ENCODE data around the gene CGREF1.

CGREF1 gene

DNA sequence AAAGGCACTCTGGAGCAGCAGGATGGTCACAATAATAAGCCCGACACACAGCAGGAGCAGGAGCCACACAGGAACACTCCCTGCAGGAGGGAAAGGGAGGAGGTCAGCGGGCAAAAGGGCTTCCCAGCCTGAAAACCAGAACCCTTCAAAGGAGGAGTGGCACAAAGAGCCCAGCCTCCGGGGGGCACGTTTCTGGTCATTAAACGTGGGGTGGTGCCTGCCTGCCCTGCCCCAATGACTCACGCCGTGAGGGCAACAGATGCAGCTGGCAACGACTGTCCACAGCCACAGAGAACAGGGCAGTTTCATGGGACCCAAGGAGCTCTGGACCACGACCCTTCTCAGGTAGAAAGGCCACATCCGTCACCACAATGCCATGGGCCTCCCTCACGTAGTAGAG, 12.5 kb upstream of the CGREF1 start:
- Histone ChIP-seq H4K20me1 (ENCODE audit: insufficient read depth, low read length) (no peaks in the 10 kb centered on the region), H2AFZ (ENCODE audit: low read length) (no peak overlapping the region), H3K4me1 (ENCODE audit: low read length) (no peaks in the 10 kb centered on the region), H3K9me3 (replicated peaks; ENCODE audit: insufficient read depth, low read length) (no peaks in the 10 kb centered on the region), H3K4me2 (ENCODE audit: low read depth, low read length) (no peak overlapping the region), H3K27ac (ENCODE audit: low read length) (no peak overlapping the region), H3K79me2 (ENCODE audit: low read length) (peaks cover 25% of the 10 kb centered on the region), H3K9ac (ENCODE audit: low read length) (no peak overlapping the region), H3K36me3 (replicated peaks; ENCODE audit: insufficient read depth, low read length) (peaks cover 10% of the 10 kb centered on the region; the same call in 1 of the 2 replicates), H3K4me3 (ENCODE audit: low read length) (no peak overlapping the region), H3K9me2 (replicated peaks; ENCODE audit: insufficient read depth, low read length) (no peaks in the 10 kb centered on the region), H3F3A (ENCODE audit: insufficient read depth, low read length) (0 out of 2 replicates have a peak, but pooled peaks cover 11% of the 10 kb centered on the region), H3K27me3 (replicated peaks; ENCODE audit: insufficient read depth, low read length) (no peaks in the 10 kb centered on the region)
- DNase-seq: no peak
- no peak for TF ChIP-seq EZH2 (optimal IDR thresholded peaks at IDR 0.05; ENCODE audit: low read depth, low read length)
- TF ChIP-seq, protein P1, sequence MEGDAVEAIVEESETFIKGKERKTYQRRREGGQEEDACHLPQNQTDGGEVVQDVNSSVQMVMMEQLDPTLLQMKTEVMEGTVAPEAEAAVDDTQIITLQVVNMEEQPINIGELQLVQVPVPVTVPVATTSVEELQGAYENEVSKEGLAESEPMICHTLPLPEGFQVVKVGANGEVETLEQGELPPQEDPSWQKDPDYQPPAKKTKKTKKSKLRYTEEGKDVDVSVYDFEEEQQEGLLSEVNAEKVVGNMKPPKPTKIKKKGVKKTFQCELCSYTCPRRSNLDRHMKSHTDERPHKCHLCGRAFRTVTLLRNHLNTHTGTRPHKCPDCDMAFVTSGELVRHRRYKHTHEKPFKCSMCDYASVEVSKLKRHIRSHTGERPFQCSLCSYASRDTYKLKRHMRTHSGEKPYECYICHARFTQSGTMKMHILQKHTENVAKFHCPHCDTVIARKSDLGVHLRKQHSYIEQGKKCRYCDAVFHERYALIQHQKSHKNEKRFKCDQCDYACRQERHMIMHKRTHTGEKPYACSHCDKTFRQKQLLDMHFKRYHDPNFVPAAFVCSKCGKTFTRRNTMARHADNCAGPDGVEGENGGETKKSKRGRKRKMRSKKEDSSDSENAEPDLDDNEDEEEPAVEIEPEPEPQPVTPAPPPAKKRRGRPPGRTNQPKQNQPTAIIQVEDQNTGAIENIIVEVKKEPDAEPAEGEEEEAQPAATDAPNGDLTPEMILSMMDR (IDR thresholded peaks at IDR 0.05; ENCODE audit: low read length): no peak
- no peak for TF ChIP-seq EZH2phosphoT487 (IDR thresholded peaks at IDR 0.05; ENCODE audit: low read length)

DNA sequence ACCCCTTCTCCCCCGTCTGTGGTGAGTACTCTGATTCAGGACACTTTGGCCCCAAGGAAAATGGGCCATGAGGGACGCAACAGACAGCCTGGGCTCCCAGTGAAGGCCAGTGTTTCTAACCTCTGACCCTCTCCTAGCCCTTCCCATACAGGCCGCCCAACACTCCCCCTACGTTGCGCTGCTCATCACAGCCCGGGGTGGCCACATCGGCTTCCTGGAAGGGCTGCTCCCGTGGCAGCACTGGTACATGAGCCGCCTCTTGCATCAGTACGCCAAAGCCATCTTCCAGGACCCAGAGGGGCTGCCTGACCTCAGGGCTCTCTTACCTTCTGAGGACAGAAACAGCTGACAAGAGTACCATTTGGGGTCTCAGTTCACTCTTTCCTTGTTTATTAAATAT, 11.5 kb upstream of the CGREF1 start:
- Histone ChIP-seq H3K4me1 (ENCODE audit: low read length) (no peaks in the 10 kb centered on the region), H3K4me3 (ENCODE audit: low read length) (no peak overlapping the region), H3K27ac (ENCODE audit: low read length) (no peak overlapping the region), H4K20me1 (ENCODE audit: insufficient read depth, low read length) (no peaks in the 10 kb centered on the region), H3K36me3 (replicated peaks; ENCODE audit: insufficient read depth, low read length) (peaks cover 10% of the 10 kb centered on the region; the same call in 1 of the 2 replicates), H3K27me3 (replicated peaks; ENCODE audit: insufficient read depth, low read length) (no peaks in the 10 kb centered on the region), H3K9ac (ENCODE audit: low read length) (no peak overlapping the region), H3K79me2 (ENCODE audit: low read length) (peaks cover 25% of the 10 kb centered on the region), H3K4me2 (ENCODE audit: low read depth, low read length) (no peak overlapping the region), H3K9me2 (replicated peaks; ENCODE audit: insufficient read depth, low read length) (no peaks in the 10 kb centered on the region), H2AFZ (ENCODE audit: low read length) (no peak overlapping the region), H3K9me3 (replicated peaks; ENCODE audit: insufficient read depth, low read length) (no peaks in the 10 kb centered on the region), H3F3A (ENCODE audit: insufficient read depth, low read length) (0 out of 2 replicates have a peak, but pooled peaks cover 7% of the 10 kb centered on the region)
- no peak for DNase-seq
- TF ChIP-seq EZH2 (optimal IDR thresholded peaks at IDR 0.05; ENCODE audit: low read depth, low read length) (no peak), EZH2phosphoT487 (IDR thresholded peaks at IDR 0.05; ENCODE audit: low read length) (no peak)
- TF ChIP-seq, protein P1 (IDR thresholded peaks at IDR 0.05; ENCODE audit: low read length): no peak

DNA sequence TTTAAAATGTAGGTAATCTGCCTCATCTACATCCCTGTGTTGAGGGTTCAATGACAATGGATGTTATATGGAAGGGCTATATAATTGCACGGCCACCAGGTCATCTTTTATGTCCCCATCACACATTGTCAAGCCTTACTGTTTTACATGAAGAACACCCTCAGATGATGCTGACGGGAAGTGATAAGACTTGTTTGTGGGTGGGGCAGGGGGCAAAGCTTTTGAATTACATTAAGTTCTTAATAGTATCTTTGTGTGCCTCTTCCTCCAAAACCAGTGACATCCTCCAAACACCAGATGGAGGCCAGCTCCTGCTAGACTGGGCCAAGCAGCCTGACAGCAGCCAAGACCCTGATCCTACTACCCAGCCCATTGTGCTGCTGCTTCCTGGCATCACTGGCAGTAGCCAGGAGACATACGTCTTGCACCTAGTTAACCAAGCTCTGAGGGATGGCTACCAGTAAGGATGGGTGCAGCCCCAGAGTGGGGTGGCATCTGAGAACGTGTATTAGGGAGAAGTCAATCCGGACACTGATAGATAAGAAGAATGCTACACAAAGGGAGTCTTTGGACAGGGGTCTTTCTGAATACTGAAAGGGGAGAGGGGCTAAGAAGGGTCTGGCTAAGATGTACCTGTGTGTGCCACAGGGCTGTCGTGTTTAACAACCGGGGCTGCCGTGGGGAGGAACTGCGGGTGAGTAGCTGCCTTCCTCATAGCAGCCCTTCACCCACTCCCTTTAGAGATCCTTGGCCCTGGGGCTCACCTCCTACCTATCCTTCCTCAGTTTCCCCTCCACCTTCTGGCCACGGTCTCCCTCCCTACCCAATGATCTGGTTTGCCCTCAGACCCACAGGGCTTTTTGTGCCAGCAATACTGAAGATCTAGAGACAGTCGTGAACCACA, 10.0 kb upstream of the CGREF1 start:
- no peak overlapping the region for H3K9ac ChIP-seq (ENCODE audit: low read length)
- no peaks in the 10 kb centered on the region for H4K20me1 ChIP-seq (ENCODE audit: insufficient read depth, low read length)
- 0 out of 2 replicates have a peak, but pooled peaks cover 2% of the 10 kb centered on the region for H3F3A ChIP-seq (ENCODE audit: insufficient read depth, low read length)
- peaks cover 10% of the 10 kb centered on the region; the same call in 1 of the 2 replicates for H3K36me3 ChIP-seq (replicated peaks; ENCODE audit: insufficient read depth, low read length)
- no peak overlapping the region for H3K4me3 ChIP-seq (ENCODE audit: low read length)
- no peak overlapping the region for H2AFZ ChIP-seq (ENCODE audit: low read length)
- no peak overlapping the region for H3K27ac ChIP-seq (ENCODE audit: low read length)
- no peak for DNase-seq
- no peaks in the 10 kb centered on the region for H3K9me2 ChIP-seq (replicated peaks; ENCODE audit: insufficient read depth, low read length)
- no peak overlapping the region for H3K4me2 ChIP-seq (ENCODE audit: low read depth, low read length)
- no peaks in the 10 kb centered on the region for H3K4me1 ChIP-seq (ENCODE audit: low read length)
- no peaks in the 10 kb centered on the region for H3K27me3 ChIP-seq (replicated peaks; ENCODE audit: insufficient read depth, low read length)
- peaks cover 20% of the 10 kb centered on the region for H3K79me2 ChIP-seq (ENCODE audit: low read length)
- TF ChIP-seq EZH2 (optimal IDR thresholded peaks at IDR 0.05; ENCODE audit: low read depth, low read length): no peak
- TF ChIP-seq EZH2phosphoT487 (IDR thresholded peaks at IDR 0.05; ENCODE audit: low read length): no peak
- TF ChIP-seq, protein P1 (IDR thresholded peaks at IDR 0.05; ENCODE audit: low read length): no peak
- no peaks in the 10 kb centered on the region for H3K9me3 ChIP-seq (replicated peaks; ENCODE audit: insufficient read depth, low read length)

Data from MM.1S (cell line).